Measurements from ENCODE around the gene IL11RA. TPM values are rescaled to one million over a fixed set of nuclear protein-coding genes. Genes with fewer than 3 reads are reported as not detected.
A peak's percentile ranks its signal among the peaks of the same experiment; 100 is the strongest.

IL11RA gene
- total RNA-seq, 4 donors from 2014 or later: 43.8 to 89.9 (median 56.5) TPM

DNA sequence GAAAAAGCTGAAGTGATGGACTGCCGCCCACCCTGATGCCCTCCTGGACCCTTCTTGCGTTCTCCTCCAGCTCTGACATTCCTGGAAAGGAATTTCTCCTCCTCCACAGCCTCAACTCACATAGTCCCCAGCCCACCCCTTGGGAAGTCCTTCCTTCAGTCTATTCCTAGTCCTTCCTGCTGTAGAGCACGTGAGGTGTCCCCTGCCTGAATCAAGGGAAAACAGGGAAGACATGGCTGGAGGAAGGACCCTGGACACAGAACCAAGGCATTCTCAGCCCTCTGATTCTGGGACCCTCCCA, 26.8 kb upstream of the IL11RA start:
- H3K4me1 ChIP-seq: peaks cover 8 to 21% of the 10 kb centered on the region in 2 donors
- 55 to 57% methylated on average over 3 of the region's 3 CpGs for WGBS, 2 donors
- H3K4me3 ChIP-seq (replicated peaks in 1 of 3): no peak overlapping the region
- H3K27ac ChIP-seq: no peak overlapping the region
- intact Hi-C loops (cut with DNase I): no loop called here
- peaks cover 29% of the 10 kb centered on the region for H3K27me3 ChIP-seq
- H3K9me3 ChIP-seq: no peaks in the 10 kb centered on the region
- no peak for TF ChIP-seq POLR2A (IDR thresholded peaks at IDR 0.05)
- no peak for DNase-seq
- H3K36me3 ChIP-seq: no peaks in the 10 kb centered on the region

DNA sequence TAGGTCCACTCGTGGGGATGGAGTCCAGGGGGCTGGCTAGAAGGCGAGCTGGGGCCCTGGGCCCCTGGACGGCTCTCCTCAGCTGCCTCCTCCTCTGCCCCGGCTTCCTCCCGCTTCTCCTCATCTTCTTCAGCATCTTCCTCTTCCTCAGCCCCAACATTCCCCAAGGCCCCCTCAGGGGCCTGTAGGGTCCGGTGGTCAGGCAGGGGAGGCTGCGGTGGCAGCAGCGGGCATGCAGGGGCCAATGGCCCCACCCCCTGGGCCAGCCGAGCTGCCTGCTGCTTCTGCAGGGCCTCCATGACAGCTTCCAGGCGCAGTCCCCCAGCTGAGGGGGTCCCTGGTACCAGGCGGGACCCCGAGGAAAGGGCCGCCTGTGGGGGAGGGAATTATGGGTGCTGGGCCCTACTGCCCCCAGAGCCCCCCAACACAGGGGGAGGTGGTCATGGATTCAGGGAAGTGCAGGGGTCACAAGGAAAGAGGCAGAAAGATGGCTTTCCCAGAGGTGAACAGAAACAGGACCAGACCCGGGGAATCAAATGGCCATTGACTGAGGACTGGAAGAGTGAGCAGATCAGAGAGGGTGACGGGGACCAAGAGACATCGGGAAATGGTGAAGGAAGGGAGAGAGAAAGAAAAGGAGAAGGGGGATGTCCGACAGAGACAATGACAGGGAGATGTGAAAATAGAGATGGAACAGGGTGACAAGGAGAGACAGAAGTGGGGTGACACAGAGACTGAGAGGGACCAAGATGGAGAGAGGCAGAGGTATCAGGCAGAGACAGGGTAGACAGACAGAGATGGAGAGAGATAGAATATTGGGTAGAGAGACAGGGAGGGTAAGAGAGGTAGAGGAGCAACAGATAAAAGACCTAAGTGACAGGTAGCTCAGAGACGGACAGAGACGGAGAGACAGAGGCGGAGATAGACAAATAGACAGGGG, 24.0 kb upstream of the IL11RA start:
- intact Hi-C loops (cut with DNase I): no loop called here

DNA sequence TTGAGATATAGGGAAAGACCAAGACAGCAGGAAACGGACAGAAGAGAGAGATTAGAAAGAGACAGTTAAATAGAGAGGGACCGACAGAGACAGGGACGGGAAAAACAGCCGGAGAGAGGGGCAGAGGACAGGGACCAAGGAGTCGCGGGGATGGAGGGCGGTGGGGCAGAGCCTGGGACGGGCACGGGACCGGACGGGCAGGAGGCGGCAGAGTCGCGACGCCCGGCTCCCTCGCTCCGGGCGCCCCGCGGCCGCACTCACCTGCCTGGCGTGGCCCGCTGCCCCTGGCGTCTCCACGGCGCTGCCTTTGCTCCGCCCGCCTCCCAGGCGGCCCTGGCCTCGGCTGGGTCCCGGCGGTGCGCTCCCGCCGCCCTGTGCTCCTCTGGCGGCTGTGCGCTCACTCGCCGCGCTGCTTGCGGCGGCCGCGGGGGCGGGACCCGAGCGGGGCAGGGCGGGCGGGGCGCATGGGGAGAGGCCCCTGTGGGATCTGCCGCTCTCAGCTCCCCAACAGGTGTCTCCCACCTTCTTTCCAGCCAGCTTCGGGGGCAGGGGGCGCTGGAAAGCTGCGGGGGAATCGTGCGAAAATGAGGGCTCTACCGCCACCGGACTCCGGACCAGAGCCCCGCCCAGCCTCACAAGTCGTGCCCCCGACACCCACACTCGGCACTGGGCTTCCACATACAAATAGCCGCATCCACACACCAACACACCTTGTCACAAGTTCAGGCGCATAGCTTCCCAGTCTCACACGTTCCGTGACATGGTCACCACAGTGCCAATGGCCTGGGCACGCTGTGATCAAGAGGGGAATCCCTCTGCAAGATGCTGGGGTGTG, 23.1 kb upstream of the IL11RA start, which contains the start of gene ARID3C:
ARID3C (minus strand) TSS at position 411 of the 835 bp plus-strand sequence. CDS start 1,052 bp downstream, outside the sequence.
- 1 to 2% methylated on average over 31 to 37 of the region's 69 CpGs for WGBS, 2 donors
- DNase-seq: peak; percentile 58 to 66
- no peaks in the 10 kb centered on the region for H3K36me3 ChIP-seq
- intact Hi-C loops (cut with DNase I): no loop called here
- H3K27ac ChIP-seq: no peak within 1 kb of the TSS
- peaks cover 21% of the 10 kb centered on the region for H3K27me3 ChIP-seq
- peak within 1 kb of the TSS in 2 of 3 donors; percentile 22 to 30 for H3K4me3 ChIP-seq (replicated peaks in 1 of 3)
- H3K9me3 ChIP-seq: no peaks in the 10 kb centered on the region
- TF ChIP-seq, protein P1, sequence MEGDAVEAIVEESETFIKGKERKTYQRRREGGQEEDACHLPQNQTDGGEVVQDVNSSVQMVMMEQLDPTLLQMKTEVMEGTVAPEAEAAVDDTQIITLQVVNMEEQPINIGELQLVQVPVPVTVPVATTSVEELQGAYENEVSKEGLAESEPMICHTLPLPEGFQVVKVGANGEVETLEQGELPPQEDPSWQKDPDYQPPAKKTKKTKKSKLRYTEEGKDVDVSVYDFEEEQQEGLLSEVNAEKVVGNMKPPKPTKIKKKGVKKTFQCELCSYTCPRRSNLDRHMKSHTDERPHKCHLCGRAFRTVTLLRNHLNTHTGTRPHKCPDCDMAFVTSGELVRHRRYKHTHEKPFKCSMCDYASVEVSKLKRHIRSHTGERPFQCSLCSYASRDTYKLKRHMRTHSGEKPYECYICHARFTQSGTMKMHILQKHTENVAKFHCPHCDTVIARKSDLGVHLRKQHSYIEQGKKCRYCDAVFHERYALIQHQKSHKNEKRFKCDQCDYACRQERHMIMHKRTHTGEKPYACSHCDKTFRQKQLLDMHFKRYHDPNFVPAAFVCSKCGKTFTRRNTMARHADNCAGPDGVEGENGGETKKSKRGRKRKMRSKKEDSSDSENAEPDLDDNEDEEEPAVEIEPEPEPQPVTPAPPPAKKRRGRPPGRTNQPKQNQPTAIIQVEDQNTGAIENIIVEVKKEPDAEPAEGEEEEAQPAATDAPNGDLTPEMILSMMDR (IDR thresholded peaks at IDR 0.05): peak in 1 of 6 experiments; percentile 12
- no peak for TF ChIP-seq POLR2A (IDR thresholded peaks at IDR 0.05)
- peaks cover 5 to 13% of the 10 kb centered on the region in 2 donors for H3K4me1 ChIP-seq

More for the DNA sequence above, 24.0 kb upstream of the IL11RA start:
- Histone ChIP-seq H3K27me3 (peaks cover 29% of the 10 kb centered on the region), H3K9me3 (no peaks in the 10 kb centered on the region), H3K4me3 (replicated peaks in 1 of 3) (peak overlapping the region in 1 of 3 donors; percentile 22), H3K36me3 (no peaks in the 10 kb centered on the region), H3K4me1 (peaks cover 8 to 21% of the 10 kb centered on the region in 2 donors), H3K27ac (no peak overlapping the region)
- 34 to 36% methylated on average over 15 to 19 of the region's 20 CpGs for whole genome bisulfite sequencing, 2 donors
- DNase-seq: no peak
- TF ChIP-seq POLR2A (IDR thresholded peaks at IDR 0.05): no peak
- TF ChIP-seq, protein P1 (IDR thresholded peaks at IDR 0.05): no peak

DNA sequence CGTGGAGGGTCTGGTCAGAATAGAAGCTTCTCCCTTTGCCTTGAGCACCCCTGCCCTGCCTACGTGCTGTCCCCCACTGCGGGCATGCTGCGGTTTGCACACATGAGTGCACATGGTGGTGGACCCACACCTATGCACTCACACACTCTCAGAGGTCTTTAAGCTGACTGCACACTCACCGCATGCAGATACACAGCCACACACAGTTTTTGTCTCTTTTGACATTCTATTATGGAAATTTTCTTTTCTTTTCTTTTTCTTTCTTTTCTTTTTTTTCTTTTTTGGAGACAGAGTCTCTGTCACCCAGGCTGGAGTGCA, 22.5 kb upstream of the IL11RA start:
- H3K27me3 ChIP-seq: peaks cover 15% of the 10 kb centered on the region

More for the DNA sequence above, 22.5 kb upstream of the IL11RA start:
- H3K27ac ChIP-seq: no peak overlapping the region
- no peak for TF ChIP-seq POLR2A (IDR thresholded peaks at IDR 0.05)
- TF ChIP-seq, protein P1 (IDR thresholded peaks at IDR 0.05): no peak
- peak overlapping the region in 1 of 3 donors; percentile 22 for H3K4me3 ChIP-seq (replicated peaks in 1 of 3)
- peaks cover 5 to 12% of the 10 kb centered on the region in 2 donors for H3K4me1 ChIP-seq
- no peaks in the 10 kb centered on the region for H3K9me3 ChIP-seq
- H3K36me3 ChIP-seq: no peaks in the 10 kb centered on the region
- 8 to 13% methylated on average over 5 of the region's 5 CpGs for WGBS, 2 donors
- intact Hi-C loops (cut with DNase I): no loop called here
- DNase-seq: no peak
